Endothelial cell of umbilical vein (primary cell): ENCODE measurements around the gene SNX3. TPM values are rescaled to one million over a fixed set of nuclear protein-coding genes. Genes with fewer than 3 reads are reported as not detected.
"Not testable (repeated sequence)": the region's sequence is repeated elsewhere in the genome, so short reads cannot be mapped to it uniquely, and the experiment has no call there.

Experiments
- BruUV-seq: library from RNA; stranded (reverse); fragments of 400-500 nt; replicated peaks from 2 replicates; lab custom pipeline; 2021; lab: Mats Ljungman, UMichigan
- CTCF ChIA-PET: fragments of 300-600, 350-600 bp; sonication (Branson Sonifier 250); formaldehyde crosslinking; loops from one replicate; lab custom pipeline; 2021; ENCODE audit warnings: antibody characterized with exemption, inconsistent platforms; lab: Charles Lee
- POLR2A ChIA-PET: fragments of 300-600, 350-600 bp; sonication (Branson Sonifier 250); formaldehyde crosslinking; loops from one replicate; lab custom pipeline; 2021; ENCODE audit warnings: antibody characterized with exemption, inconsistent platforms; lab: Charles Lee
- DNase-seq: peaks from one replicate; pipeline ENCODE4 v3.0.0-alpha.2; 2011; ENCODE audit warnings: low read depth, low spot score
- FAIRE-seq: peaks from 2 replicates; lab custom pipeline; 2011; peaks lifted over from hg19 to GRCh38; lab: Jason Lieb, UNC
- H2AFZ ChIP-seq: 2 replicates; pipeline ENCODE4 v1.6.0; 2012; ENCODE audit warnings: low read depth, low read length, control low read depth, inconsistent platforms
- H3K27ac ChIP-seq: 2 replicates; pipeline ENCODE4 v1.5.1; 2011; ENCODE audit warnings: low read depth, mild to moderate bottlenecking, control low read depth, low read length, moderate library complexity; ENCODE audit not compliant: insufficient read depth
- H3K27me3 ChIP-seq, 2 experiments: 2 replicates each; pipeline versions ENCODE4 v1.6.0 to v1.6.1; 2011; ENCODE audit warnings: low read length in 2 of 2, mixed read lengths in 1 of 2; ENCODE audit not compliant: control insufficient read depth in 2 of 2, insufficient read depth in 2 of 2
- H3K36me3 ChIP-seq, 2 experiments: 2 replicates in 1 of 2; 3 replicates in 1 of 2; pipeline ENCODE4 v1.5.1; 2011; ENCODE audit warnings: low read length in 2 of 2, mild to moderate bottlenecking in 1 of 2, moderate library complexity in 1 of 2; ENCODE audit not compliant: control insufficient read depth in 2 of 2, insufficient read depth in 2 of 2; ENCODE audit errors: extremely low read depth in 1 of 2
- H3K4me1 ChIP-seq: 3 replicates; pipeline ENCODE4 v1.5.1; 2011; ENCODE audit warnings: mild to moderate bottlenecking, low read length; ENCODE audit not compliant: control insufficient read depth, insufficient read depth; ENCODE audit errors: extremely low read depth
- H3K4me2 ChIP-seq: 2 replicates; pipeline ENCODE4 v1.6.1; 2011; ENCODE audit warnings: low read length, control low read depth, mixed read lengths; ENCODE audit not compliant: insufficient read depth
- H3K4me3 ChIP-seq, 3 experiments: fragments of 200-600 bp in 1 of 3; sonication (generic), shearing (Covaris generic) in 1 of 3; replicated peaks in 1 of 3; 2 replicates each; pipeline ENCODE4 v1.5.1; 2011 to 2016; ENCODE audit warnings: control low read depth in 3 of 3, low read length in 3 of 3, mild to moderate bottlenecking in 2 of 3, inconsistent platforms in 1 of 3, low read depth in 1 of 3, moderate library complexity in 1 of 3; ENCODE audit not compliant: insufficient read depth in 1 of 3
- H3K79me2 ChIP-seq: 2 replicates; pipeline ENCODE4 v1.6.0; 2012; ENCODE audit warnings: low read length, inconsistent platforms; ENCODE audit not compliant: control insufficient read depth, insufficient read depth
- H3K9ac ChIP-seq: replicated peaks from 2 replicates; pipeline ENCODE3; 2011; ENCODE audit warnings: low read length, control low read depth; ENCODE audit not compliant: insufficient read depth; ENCODE audit errors: extremely low read depth
- H3K9me1 ChIP-seq: replicated peaks from 3 replicates; pipeline ENCODE4 v1.6.0; 2011; ENCODE audit warnings: mild to moderate bottlenecking, low read length; ENCODE audit not compliant: control insufficient read depth, insufficient read depth; ENCODE audit errors: extremely low read depth
- H3K9me3 ChIP-seq: replicated peaks from 2 replicates; pipeline ENCODE4 v1.5.1; 2012; ENCODE audit warnings: low read length, inconsistent platforms; ENCODE audit not compliant: control insufficient read depth, insufficient read depth
- H4K20me1 ChIP-seq: replicated peaks from 2 replicates; pipeline ENCODE3; 2011; ENCODE audit warnings: mild to moderate bottlenecking, low read length; ENCODE audit not compliant: control insufficient read depth, insufficient read depth; ENCODE audit errors: extremely low read depth
- CTCF ChIP-seq, 2 donors: IDR thresholded peaks; 1 replicate in 1 of 2; 2 replicates in 1 of 2; pipeline ENCODE4 v1.5.1; 2011; ENCODE audit warnings: low read length in 2 of 2, mild to moderate bottlenecking in 2 of 2, moderate library complexity in 2 of 2, control low read depth in 1 of 2, inconsistent platforms in 1 of 2, low read depth in 1 of 2; ENCODE audit not compliant: insufficient read depth in 1 of 2; ENCODE audit errors: extremely low read depth in 1 of 2
- EZH2 ChIP-seq: IDR thresholded peaks from 2 replicates; pipeline ENCODE4 v1.6.1; 2012; ENCODE audit warnings: borderline replicate concordance, low read depth, mild to moderate bottlenecking, moderate library complexity, low read length, inconsistent platforms; ENCODE audit not compliant: severe bottlenecking
- MAX ChIP-seq: IDR thresholded peaks from 2 replicates; pipeline ENCODE4 v1.6.1; 2011; ENCODE audit not compliant: insufficient read depth, insufficient read length
- MYC ChIP-seq: IDR thresholded peaks from one replicate; pipeline ENCODE4 v1.6.1; 2011; ENCODE audit warnings: mild to moderate bottlenecking, low read depth, low read length
- POLR2A ChIP-seq: IDR thresholded peaks from 2 replicates; pipeline ENCODE4 v1.6.1; 2012; ENCODE audit warnings: low read depth, mild to moderate bottlenecking, control low read depth, low read length
- POLR2AphosphoS5 ChIP-seq: IDR thresholded peaks from 2 replicates; pipeline ENCODE4 v1.6.1; 2012; ENCODE audit warnings: low read depth, mild to moderate bottlenecking, control low read depth, low read length, moderate library complexity; ENCODE audit not compliant: insufficient read depth
- dilution Hi-C: fragments of 300-500 bp; cut with MboI; formaldehyde crosslinking; loops from one replicate; pipeline ENCODE4 v1.15.0; 2019; ENCODE audit warnings: low sequenced_read_pairs; ENCODE audit not compliant: extremely low pct_ligation_motif_present
- intact Hi-C: fragments of 100-400 bp; cut with micrococcal nuclease; formaldehyde crosslinking; loops from one replicate; pipeline ENCODE4 v1.10.0; 2022
- polyA plus RNA-seq, 4 experiments: library from polyadenylated mRNA; depleted of rRNA in 3 of 4; stranded (reverse) in 3 of 4; unstranded in 1 of 4; fragments of >200 nt; gene quantifications; 2 replicates each; pipeline versions ENCODE4 v1.2.1 to v1.2.3, GENCODE V29; 2011 to 2012; ENCODE audit warnings: missing spikeins in 1 of 4
- total RNA-seq: library from RNA; stranded (reverse); gene quantifications from 2 replicates; pipeline ENCODE4 v1.2.3, GENCODE V29; 2021

SNX3 gene
- total and polyA plus RNA-seq, 2 donors (not counting 3 experiments of a cell fraction or from before 2014, with no cell fraction given) = 155 to 281 TPM

GRCh38 chr6:108247965-108248536 is 12.8 kb downstream of the SNX3 start:
- FAIRE-seq = no peak
- dilution Hi-C loops = no loop called here

GRCh38 chr6:108245095-108245494 is 15.7 kb downstream of the SNX3 start:
- H3K9me3 ChIP-seq, H2AFZ ChIP-seq, dilution Hi-C loops, H3K4me1 ChIP-seq, H3K9me1 ChIP-seq, FAIRE-seq, H3K9ac ChIP-seq, DNase-seq, BruUV-seq, CTCF ChIA-PET, H3K4me3 ChIP-seq, H3K27me3 ChIP-seq, intact Hi-C loops, H4K20me1 ChIP-seq, H3K4me2 ChIP-seq, H3K36me3 ChIP-seq, H3K27ac ChIP-seq: not testable (repeated sequence)
- POLR2A ChIA-PET = interaction anchor here (0.7 kb wide), 1 partner anchor 134 kb away, joined by 6 read pairs; no protein-coding TSS in a partner anchor
- H3K79me2 ChIP-seq = peaks cover 67% of the 10 kb centered on the region

More at GRCh38 chr6:108247965-108248536, 12.8 kb downstream of the SNX3 start:
- intact Hi-C loops = no loop called here
- Histone ChIP-seq H3K4me1 (peaks cover 2% of the 10 kb centered on the region), H3K27me3 (no peaks in the 10 kb centered on the region), H3K4me3 (no peak overlapping the region), H2AFZ (no peak overlapping the region), H3K9me3 (no peaks in the 10 kb centered on the region), H3K79me2 (peaks cover 72% of the 10 kb centered on the region), H3K9ac (no peak overlapping the region), H3K36me3 (no peaks in the 10 kb centered on the region), H4K20me1 (peaks cover 8% of the 10 kb centered on the region), H3K9me1 (peaks cover 2% of the 10 kb centered on the region), H3K4me2 (no peak overlapping the region), H3K27ac (no peak overlapping the region)
- TF ChIP-seq MYC (no peak), POLR2AphosphoS5 (no peak), POLR2A (no peak), MAX (no peak), EZH2 (no peak), CTCF (IDR thresholded peaks at IDR 0.05; ENCODE audit: extremely low read depth in 1 of 2, insufficient read depth in 1 of 2, low read depth in 1 of 2, low read length in 2 of 2) (no peak)
- DNase-seq = no peak
- POLR2A ChIA-PET = no interaction called here
- BruUV-seq = no TSS peak
- CTCF ChIA-PET = interaction anchor here (1.0 to 1.8 kb wide), 5 partner anchors 11 to 244 kb away, joined by 3 to 12 read pairs (median 3); no protein-coding TSS in a partner anchor
